SK-N-SH treated with all-trans-retinoic acid at 6 μM for 48 hours (cell line): ENCODE measurements around the gene VCL.

ENCODE experiments used
- ATAC-seq: fragments of 200-7000 bp; cut with Tn5 transposase; 3 replicates; pipeline ENCODE4 v1.9.1; 2020; ENCODE audit warnings: mild to moderate bottlenecking, moderate library complexity
- ARNTL ChIP-seq: fragments of 450-650 bp; formaldehyde crosslinking; IDR thresholded peaks from 2 replicates; pipeline ENCODE4 v1.5.0; 2020; ENCODE audit warnings: low read depth, mild to moderate bottlenecking, moderate library complexity, borderline replicate concordance
- CSDC2 ChIP-seq: fragments of 250-450 bp; sonication (Bioruptor Pico); IDR thresholded peaks from 2 replicates; pipeline ENCODE4 v1.5.0; 2020; ENCODE audit warnings: mild to moderate bottlenecking, moderate library complexity
- ESRRG ChIP-seq: fragments of 250-450 bp; sonication (Bioruptor Pico); IDR thresholded peaks from 2 replicates; pipeline ENCODE4 v1.6.1; 2021; ENCODE audit warnings: mild to moderate bottlenecking
- GLIS3 ChIP-seq: fragments of 250-450 bp; sonication (Bioruptor Pico); IDR thresholded peaks from 2 replicates; pipeline ENCODE4 v1.5.0; 2020; ENCODE audit warnings: mild to moderate bottlenecking, moderate library complexity
- ISL1 ChIP-seq: fragments of 250-450 bp; sonication (Bioruptor Pico); IDR thresholded peaks from 2 replicates; pipeline ENCODE4 v2.1.2; 2022; ENCODE audit warnings: mild to moderate bottlenecking, moderate library complexity
- OSR1 ChIP-seq: fragments of 250-450 bp; sonication (Bioruptor Pico); IDR thresholded peaks from 2 replicates; pipeline ENCODE4 v1.8.0; 2022; ENCODE audit warnings: moderate library complexity, mild to moderate bottlenecking, inconsistent platforms
- PPARA ChIP-seq: fragments of 250-450 bp; sonication (Bioruptor Pico); IDR thresholded peaks from 2 replicates; pipeline ENCODE4 v1.5.0; 2020; ENCODE audit warnings: mild to moderate bottlenecking, borderline replicate concordance
- RARB ChIP-seq: fragments of 250-450 bp; sonication (Bioruptor Pico); IDR thresholded peaks from 2 replicates; pipeline ENCODE4 v1.8.0; 2021; ENCODE audit warnings: mild to moderate bottlenecking, moderate library complexity
- SNAI2 ChIP-seq: fragments of 250-450 bp; sonication (Bioruptor Pico); IDR thresholded peaks from 2 replicates; pipeline ENCODE4 v1.5.0; 2020; ENCODE audit warnings: mild to moderate bottlenecking, moderate library complexity
- TCF4 ChIP-seq: fragments of 250-450 bp; sonication (Bioruptor Pico); IDR thresholded peaks from 2 replicates; pipeline ENCODE4 v1.8.0; 2021; ENCODE audit warnings: mild to moderate bottlenecking, moderate library complexity, borderline replicate concordance
- ZC3H10 ChIP-seq: fragments of 250-450 bp; sonication (Bioruptor Pico); IDR thresholded peaks from 2 replicates; pipeline ENCODE4 v1.5.1; 2021; ENCODE audit warnings: mild to moderate bottlenecking, moderate library complexity
- ZFP3 ChIP-seq: fragments of 250-450 bp; sonication (Bioruptor Pico); IDR thresholded peaks from 2 replicates; pipeline ENCODE4 v1.5.0; 2020; ENCODE audit warnings: mild to moderate bottlenecking, moderate library complexity
- ZFP30 ChIP-seq: fragments of 450-650 bp; formaldehyde crosslinking; IDR thresholded peaks from 2 replicates; pipeline ENCODE4 v1.5.0; 2022; ENCODE audit warnings: mild to moderate bottlenecking, moderate library complexity
- ZNF565 ChIP-seq: fragments of 450-650 bp; formaldehyde crosslinking; conservative IDR thresholded peaks from 2 replicates; pipeline ENCODE4 v1.5.0; 2020; ENCODE audit warnings: low read depth, mild to moderate bottlenecking, moderate library complexity
- ZNF70 ChIP-seq: fragments of 450-650 bp; formaldehyde crosslinking; IDR thresholded peaks from 2 replicates; pipeline ENCODE4 v1.5.0; 2020; ENCODE audit warnings: mild to moderate bottlenecking, moderate library complexity
- ZNF8 ChIP-seq: fragments of 450-650 bp; formaldehyde crosslinking; IDR thresholded peaks from 2 replicates; pipeline ENCODE4 v1.5.0; 2020; ENCODE audit warnings: mild to moderate bottlenecking, moderate library complexity
- TF ChIP-seq, protein P1 (sequence below): fragments of 250-450 bp; sonication (Bioruptor Pico); IDR thresholded peaks from 2 replicates; pipeline ENCODE4 v1.8.0; 2020; ENCODE audit warnings: mild to moderate bottlenecking, moderate library complexity, borderline replicate concordance
- TF ChIP-seq, protein P2 (sequence below): fragments of 250-450 bp; sonication (Bioruptor Pico); IDR thresholded peaks from 2 replicates; pipeline ENCODE4 v1.5.0; 2020; ENCODE audit warnings: mild to moderate bottlenecking, moderate library complexity
- TF ChIP-seq, protein P3 (sequence below): fragments of 250-450 bp; sonication (Bioruptor Pico); IDR thresholded peaks from 2 replicates; pipeline ENCODE4 v1.8.0; 2021; ENCODE audit warnings: low read depth, mild to moderate bottlenecking, moderate library complexity, borderline replicate concordance
- TF ChIP-seq, protein P4 (sequence below): fragments of 250-450 bp; sonication (Bioruptor Pico); IDR thresholded peaks from 2 replicates; pipeline ENCODE4 v1.5.1; 2021; ENCODE audit warnings: mild to moderate bottlenecking, moderate library complexity

Gene VCL

DNA sequence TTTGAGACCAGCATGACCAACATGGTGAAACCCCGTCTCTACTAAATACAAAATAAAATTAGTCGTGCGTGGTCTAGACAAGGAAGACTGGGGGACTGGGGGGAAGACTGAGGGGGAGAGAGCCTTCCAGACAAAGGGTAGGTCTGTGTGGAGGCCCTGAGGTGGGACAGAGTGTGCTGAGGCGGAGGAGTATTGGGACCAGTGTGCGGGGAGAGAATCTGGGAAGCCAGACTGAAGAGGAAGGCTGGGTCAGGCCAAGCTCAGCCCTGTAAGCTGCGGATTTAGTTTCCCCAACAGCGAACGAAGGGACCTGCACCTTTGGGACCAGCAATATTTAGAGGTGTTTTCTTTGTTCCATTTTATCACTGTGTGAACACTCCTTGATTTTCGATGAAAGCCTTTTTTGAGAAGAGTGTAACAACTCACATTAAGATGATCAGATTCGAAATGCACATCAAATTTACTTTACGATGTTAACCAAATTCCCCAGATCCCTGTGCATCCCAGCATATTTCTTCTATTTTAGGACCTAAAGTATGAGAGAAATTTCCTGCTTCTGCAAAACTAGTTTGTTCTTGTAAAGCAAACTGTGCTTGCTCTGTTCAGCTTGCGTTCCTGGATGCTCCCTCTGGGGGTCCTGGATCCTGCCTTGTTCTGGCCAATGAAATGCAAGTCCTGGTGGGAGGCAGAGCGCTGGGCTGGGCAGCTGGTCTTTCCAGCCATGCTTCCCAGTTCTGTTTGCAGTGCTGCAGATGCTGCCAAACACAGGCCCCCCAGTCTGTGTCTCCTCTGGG lies 47.6 kb upstream of the VCL start (continued):
- TF ChIP-seq, protein P1, sequence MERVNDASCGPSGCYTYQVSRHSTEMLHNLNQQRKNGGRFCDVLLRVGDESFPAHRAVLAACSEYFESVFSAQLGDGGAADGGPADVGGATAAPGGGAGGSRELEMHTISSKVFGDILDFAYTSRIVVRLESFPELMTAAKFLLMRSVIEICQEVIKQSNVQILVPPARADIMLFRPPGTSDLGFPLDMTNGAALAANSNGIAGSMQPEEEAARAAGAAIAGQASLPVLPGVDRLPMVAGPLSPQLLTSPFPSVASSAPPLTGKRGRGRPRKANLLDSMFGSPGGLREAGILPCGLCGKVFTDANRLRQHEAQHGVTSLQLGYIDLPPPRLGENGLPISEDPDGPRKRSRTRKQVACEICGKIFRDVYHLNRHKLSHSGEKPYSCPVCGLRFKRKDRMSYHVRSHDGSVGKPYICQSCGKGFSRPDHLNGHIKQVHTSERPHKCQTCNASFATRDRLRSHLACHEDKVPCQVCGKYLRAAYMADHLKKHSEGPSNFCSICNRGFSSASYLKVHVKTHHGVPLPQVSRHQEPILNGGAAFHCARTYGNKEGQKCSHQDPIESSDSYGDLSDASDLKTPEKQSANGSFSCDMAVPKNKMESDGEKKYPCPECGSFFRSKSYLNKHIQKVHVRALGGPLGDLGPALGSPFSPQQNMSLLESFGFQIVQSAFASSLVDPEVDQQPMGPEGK (CRISPR knock-in tag) = no peak
- TF ChIP-seq, all 23 proteins: peak for 0

DNA sequence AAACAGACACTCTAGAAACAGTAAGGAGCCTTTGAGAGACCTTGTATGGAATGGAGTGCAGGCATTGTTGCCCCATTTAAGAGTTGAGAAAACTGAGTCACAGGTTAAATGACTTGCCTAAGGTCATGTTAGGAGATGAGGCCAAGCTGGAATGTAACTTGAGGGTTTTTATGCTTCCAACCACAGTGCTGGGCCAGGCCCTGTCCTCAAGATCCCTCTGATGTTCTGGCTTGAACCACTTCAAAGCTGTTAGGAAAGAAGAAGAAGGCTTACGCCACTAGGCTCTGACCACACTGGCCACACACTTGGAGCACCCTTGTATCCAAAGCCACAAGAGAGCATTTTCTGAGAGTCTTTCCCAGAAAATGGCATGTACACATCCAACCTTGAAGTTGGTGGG lies 44.3 kb upstream of the VCL start:
- TF ChIP-seq, protein P1 (CRISPR knock-in tag) = no peak
- TF ChIP-seq RARB (no peak), ZFP30 (CRISPR knock-in tag) (no peak), ESRRG (CRISPR knock-in tag) (no peak), PPARA (no peak), ZNF565 (no peak), ISL1 (CRISPR knock-in tag) (no peak), CSDC2 (CRISPR knock-in tag) (no peak)
- TF ChIP-seq, protein P2, sequence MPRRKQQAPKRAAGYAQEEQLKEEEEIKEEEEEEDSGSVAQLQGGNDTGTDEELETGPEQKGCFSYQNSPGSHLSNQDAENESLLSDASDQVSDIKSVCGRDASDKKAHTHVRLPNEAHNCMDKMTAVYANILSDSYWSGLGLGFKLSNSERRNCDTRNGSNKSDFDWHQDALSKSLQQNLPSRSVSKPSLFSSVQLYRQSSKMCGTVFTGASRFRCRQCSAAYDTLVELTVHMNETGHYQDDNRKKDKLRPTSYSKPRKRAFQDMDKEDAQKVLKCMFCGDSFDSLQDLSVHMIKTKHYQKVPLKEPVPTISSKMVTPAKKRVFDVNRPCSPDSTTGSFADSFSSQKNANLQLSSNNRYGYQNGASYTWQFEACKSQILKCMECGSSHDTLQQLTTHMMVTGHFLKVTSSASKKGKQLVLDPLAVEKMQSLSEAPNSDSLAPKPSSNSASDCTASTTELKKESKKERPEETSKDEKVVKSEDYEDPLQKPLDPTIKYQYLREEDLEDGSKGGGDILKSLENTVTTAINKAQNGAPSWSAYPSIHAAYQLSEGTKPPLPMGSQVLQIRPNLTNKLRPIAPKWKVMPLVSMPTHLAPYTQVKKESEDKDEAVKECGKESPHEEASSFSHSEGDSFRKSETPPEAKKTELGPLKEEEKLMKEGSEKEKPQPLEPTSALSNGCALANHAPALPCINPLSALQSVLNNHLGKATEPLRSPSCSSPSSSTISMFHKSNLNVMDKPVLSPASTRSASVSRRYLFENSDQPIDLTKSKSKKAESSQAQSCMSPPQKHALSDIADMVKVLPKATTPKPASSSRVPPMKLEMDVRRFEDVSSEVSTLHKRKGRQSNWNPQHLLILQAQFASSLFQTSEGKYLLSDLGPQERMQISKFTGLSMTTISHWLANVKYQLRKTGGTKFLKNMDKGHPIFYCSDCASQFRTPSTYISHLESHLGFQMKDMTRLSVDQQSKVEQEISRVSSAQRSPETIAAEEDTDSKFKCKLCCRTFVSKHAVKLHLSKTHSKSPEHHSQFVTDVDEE (CRISPR knock-in tag) = no peak
- no peak for ATAC-seq

DNA sequence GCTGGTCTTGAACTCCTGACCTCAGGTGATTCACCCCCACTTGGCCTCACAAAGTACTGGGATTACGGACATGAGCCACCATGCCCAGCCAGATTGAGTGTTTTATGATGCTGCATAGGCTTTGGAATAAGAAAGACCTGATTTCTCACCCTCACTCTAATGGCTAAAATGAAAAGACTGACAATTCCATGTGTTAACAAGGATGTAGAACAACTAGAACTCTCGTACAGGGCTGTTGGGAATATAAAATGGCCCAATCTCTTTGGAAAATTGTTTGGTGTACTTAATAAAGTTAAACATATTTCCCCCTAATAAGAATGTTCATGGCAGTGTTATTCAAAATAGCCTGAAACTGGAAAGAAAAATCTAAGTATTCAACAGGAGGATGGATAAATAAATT lies 43.2 kb upstream of the VCL start:
- TF ChIP-seq, protein P1 (CRISPR knock-in tag) = no peak
- TF ChIP-seq ZNF8 (CRISPR knock-in tag) = no peak
- TF ChIP-seq TCF4 = no peak
- TF ChIP-seq, protein P3, sequence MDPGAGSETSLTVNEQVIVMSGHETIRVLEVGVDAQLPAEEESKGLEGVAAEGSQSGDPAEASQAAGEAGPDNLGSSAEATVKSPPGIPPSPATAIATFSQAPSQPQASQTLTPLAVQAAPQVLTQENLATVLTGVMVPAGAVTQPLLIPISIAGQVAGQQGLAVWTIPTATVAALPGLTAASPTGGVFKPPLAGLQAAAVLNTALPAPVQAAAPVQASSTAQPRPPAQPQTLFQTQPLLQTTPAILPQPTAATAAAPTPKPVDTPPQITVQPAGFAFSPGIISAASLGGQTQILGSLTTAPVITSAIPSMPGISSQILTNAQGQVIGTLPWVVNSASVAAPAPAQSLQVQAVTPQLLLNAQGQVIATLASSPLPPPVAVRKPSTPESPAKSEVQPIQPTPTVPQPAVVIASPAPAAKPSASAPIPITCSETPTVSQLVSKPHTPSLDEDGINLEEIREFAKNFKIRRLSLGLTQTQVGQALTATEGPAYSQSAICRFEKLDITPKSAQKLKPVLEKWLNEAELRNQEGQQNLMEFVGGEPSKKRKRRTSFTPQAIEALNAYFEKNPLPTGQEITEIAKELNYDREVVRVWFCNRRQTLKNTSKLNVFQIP (CRISPR knock-in tag) = no peak
- no peak for TF ChIP-seq ARNTL (CRISPR knock-in tag)
- no peak for TF ChIP-seq ZFP3
- no peak for TF ChIP-seq ZC3H10 (CRISPR knock-in tag)
- no peak for TF ChIP-seq CSDC2 (CRISPR knock-in tag)
- no peak for TF ChIP-seq ESRRG (CRISPR knock-in tag)
- ATAC-seq = no peak

DNA sequence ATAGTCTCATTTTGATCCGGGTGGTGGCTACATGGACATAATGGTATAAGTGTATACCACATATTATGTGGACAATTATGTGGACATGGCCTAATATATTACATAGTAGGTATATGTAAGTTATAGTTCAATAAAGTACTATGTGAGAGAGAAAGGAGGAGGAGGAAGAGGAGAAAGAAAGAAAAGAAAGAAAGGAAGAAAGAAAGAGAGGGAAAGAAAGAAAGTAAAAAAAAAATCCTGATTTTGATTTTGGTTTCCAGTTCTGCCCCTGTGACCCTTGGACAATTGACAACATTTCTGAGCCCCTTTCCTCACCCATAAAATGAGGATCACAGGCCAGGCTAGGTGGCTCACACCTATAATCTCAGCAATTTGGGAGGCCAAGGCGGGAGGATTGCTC lies 42.2 kb upstream of the VCL start:
- no peak for ATAC-seq
- TF ChIP-seq, protein P4, sequence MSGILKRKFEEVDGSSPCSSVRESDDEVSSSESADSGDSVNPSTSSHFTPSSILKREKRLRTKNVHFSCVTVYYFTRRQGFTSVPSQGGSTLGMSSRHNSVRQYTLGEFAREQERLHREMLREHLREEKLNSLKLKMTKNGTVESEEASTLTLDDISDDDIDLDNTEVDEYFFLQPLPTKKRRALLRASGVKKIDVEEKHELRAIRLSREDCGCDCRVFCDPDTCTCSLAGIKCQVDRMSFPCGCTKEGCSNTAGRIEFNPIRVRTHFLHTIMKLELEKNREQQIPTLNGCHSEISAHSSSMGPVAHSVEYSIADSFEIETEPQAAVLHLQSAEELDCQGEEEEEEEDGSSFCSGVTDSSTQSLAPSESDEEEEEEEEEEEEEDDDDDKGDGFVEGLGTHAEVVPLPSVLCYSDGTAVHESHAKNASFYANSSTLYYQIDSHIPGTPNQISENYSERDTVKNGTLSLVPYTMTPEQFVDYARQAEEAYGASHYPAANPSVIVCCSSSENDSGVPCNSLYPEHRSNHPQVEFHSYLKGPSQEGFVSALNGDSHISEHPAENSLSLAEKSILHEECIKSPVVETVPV (CRISPR knock-in tag) = no peak
- TF ChIP-seq ZNF565 (no peak), PPARA (no peak), RARB (no peak), SNAI2 (no peak), CSDC2 (CRISPR knock-in tag) (no peak), ESRRG (CRISPR knock-in tag) (no peak), ZNF8 (CRISPR knock-in tag) (no peak), ZNF70 (CRISPR knock-in tag) (no peak), GLIS3 (no peak), OSR1 (CRISPR knock-in tag) (no peak), ZC3H10 (CRISPR knock-in tag) (no peak), TCF4 (no peak)
- TF ChIP-seq, protein P3 (CRISPR knock-in tag) = no peak
